Neural crest cell (in vitro differentiated cells): ENCODE data around the gene HOXC9. TPM values are rescaled to one million over a fixed set of nuclear protein-coding genes. Genes with fewer than 3 reads are reported as not detected.

ENCODE experiments used
- DNase-seq: peaks from one replicate; pipeline ENCODE4 v3.0.0; 2021; ENCODE audit warnings: low read depth, mixed read lengths, low spot score
- H3K27ac Mint-ChIP-seq: one replicate; pipeline ENCODE4 v1.8.0; 2021; ENCODE audit warnings: mild to moderate bottlenecking, mixed read lengths; ENCODE audit not compliant: unreplicated experiment
- H3K27me3 Mint-ChIP-seq: 2 replicates; pipeline ENCODE4 v1.8.0; 2021; ENCODE audit warnings: low read depth, mild to moderate bottlenecking, mixed read lengths
- H3K36me3 Mint-ChIP-seq: 2 replicates; pipeline ENCODE4 v1.8.0; 2021; ENCODE audit warnings: low read depth, mild to moderate bottlenecking, mixed read lengths
- H3K4me1 Mint-ChIP-seq: 2 replicates; pipeline ENCODE4 v1.8.0; 2021; ENCODE audit warnings: mixed read lengths
- H3K4me3 Mint-ChIP-seq: one replicate; pipeline ENCODE4 v1.8.0; 2021; ENCODE audit warnings: mild to moderate bottlenecking, mixed read lengths
- H3K9me3 Mint-ChIP-seq: 2 replicates; pipeline ENCODE4 v1.8.0; 2021; ENCODE audit warnings: mixed read lengths
- total RNA-seq: library from RNA; stranded (reverse); gene quantifications from 2 replicates; pipeline ENCODE4 v1.2.1, GENCODE V29; 2021
- TF ChIP-seq, protein P1 (sequence below): fragments of 200-600 bp; sonication (generic); conservative IDR thresholded peaks from 2 replicates; pipeline ENCODE4 v1.5.0; 2021; ENCODE audit warnings: antibody characterized with exemption, mild to moderate bottlenecking

HOXC9 gene
- total RNA-seq, 1 donor from 2014 or later, result 6.3 TPM

DNA sequence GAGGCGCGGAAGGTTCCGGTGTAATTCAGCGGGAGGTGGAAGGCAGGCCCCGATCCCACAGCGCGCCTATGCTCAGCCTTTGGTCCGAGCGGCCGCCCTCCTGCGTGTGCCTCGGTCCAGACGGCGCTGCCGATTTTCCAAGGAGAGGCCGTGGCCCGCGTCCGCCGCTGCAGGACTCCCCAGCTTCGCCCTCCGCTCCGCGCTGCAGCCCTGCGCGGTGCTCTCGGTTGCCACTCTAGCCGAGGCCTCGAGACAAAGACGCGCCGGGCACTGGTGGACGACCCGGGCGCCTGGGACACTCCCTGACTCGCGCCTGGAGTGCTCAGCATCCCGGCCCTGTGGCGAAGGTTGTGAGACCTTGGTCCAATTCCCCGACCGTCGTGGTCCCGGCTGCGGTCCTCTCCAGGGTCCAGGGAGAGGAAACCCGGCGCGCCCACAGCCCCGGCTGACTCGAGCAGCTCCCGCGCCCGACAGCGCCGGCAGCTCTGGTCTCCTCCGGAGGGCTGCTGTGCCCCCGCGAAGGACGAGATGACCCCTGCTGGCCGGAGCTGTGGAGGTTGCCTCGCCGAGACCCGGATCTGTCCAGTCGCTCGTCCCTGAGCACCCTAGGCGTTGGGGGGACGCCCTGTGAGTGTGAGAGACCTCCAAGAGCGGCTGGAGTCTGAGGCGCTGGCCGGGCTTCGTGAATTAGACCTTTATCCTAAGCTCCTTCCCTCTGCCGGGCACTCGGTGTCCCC lies 38.8 kb upstream of the HOXC9 start:
- H3K4me3 Mint-ChIP-seq, result no peak overlapping the region
- H3K27me3 Mint-ChIP-seq, result peaks cover 100% of the 10 kb centered on the region
- H3K27ac Mint-ChIP-seq, result no peak overlapping the region
- no peaks in the 10 kb centered on the region for H3K4me1 Mint-ChIP-seq
- H3K9me3 Mint-ChIP-seq, result no peaks in the 10 kb centered on the region
- no peak for DNase-seq
- no peaks in the 10 kb centered on the region for H3K36me3 Mint-ChIP-seq
- TF ChIP-seq, protein P1, sequence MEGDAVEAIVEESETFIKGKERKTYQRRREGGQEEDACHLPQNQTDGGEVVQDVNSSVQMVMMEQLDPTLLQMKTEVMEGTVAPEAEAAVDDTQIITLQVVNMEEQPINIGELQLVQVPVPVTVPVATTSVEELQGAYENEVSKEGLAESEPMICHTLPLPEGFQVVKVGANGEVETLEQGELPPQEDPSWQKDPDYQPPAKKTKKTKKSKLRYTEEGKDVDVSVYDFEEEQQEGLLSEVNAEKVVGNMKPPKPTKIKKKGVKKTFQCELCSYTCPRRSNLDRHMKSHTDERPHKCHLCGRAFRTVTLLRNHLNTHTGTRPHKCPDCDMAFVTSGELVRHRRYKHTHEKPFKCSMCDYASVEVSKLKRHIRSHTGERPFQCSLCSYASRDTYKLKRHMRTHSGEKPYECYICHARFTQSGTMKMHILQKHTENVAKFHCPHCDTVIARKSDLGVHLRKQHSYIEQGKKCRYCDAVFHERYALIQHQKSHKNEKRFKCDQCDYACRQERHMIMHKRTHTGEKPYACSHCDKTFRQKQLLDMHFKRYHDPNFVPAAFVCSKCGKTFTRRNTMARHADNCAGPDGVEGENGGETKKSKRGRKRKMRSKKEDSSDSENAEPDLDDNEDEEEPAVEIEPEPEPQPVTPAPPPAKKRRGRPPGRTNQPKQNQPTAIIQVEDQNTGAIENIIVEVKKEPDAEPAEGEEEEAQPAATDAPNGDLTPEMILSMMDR, result no peak

DNA sequence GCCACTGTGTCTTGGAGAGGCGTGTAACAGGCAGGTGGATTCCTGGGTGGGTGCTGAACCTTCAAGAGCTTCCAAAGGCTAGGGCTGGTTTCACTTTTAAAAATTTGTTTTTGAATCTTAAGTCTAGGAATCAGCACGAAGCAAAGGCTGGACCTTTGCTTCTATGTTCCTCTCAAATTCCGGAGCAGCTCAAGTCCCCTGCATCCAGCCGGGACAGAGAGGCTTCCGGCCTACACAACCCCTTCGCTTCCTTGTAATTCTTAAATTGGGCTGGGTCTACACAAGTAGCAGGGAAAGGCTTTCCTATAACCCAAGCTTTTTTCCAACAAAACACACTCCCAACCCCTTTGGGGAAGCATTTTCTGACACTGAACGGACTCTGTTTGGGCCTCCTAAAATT lies 37.0 kb upstream of the HOXC9 start:
- H3K27ac Mint-ChIP-seq, result no peak overlapping the region
- H3K9me3 Mint-ChIP-seq, result no peaks in the 10 kb centered on the region
- DNase-seq, result no peak
- H3K4me3 Mint-ChIP-seq, result no peak overlapping the region
- TF ChIP-seq, protein P1, result no peak
- H3K36me3 Mint-ChIP-seq, result no peaks in the 10 kb centered on the region
- no peaks in the 10 kb centered on the region for H3K4me1 Mint-ChIP-seq
- H3K27me3 Mint-ChIP-seq, result peaks cover 100% of the 10 kb centered on the region

DNA sequence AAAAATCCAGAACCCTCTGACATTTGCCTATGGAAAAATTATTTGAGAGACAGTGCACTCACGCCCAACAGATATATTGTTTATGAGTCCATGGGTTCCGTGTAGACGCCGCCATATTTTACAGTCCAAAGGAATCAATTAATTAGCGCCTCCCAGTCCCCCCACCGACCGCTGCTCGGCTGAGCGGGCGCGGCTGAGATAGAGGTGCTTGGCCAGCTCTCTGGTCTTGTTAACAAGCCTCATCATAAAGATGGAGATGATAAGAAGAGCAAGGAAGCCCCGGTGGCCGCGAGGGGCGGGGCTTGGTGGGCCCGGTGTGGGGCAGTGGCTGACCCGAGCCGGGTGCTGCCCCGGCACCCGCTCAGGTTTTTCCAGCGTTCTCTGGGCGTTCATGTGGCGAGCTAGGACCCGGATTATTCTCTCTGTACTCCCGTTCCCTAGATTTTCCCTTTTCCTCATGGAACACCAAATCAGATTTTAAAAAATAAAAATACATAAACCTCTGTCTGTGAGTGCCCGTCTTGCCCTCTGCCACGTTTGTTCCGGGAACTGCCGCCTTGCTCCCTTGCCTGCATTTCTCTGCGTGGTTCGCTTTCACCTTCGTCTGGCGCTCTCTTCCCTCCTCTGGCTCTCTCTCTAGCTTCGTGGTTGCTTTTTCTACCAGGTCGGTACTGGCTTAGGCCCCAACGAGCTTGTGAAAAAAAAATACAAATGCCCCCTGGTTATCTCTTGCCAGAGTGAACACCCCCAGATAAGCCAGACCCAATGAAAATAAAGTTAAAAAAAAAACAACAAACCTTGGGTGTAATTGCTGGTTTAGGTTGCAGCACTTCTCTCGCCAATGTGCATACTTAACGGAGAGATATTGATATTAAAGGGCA lies 36.3 kb upstream of the HOXC9 start:
- TF ChIP-seq, protein P1, result no peak
- no peak overlapping the region for H3K27ac Mint-ChIP-seq
- no peaks in the 10 kb centered on the region for H3K4me1 Mint-ChIP-seq
- peaks cover 100% of the 10 kb centered on the region for H3K27me3 Mint-ChIP-seq
- H3K36me3 Mint-ChIP-seq, result no peaks in the 10 kb centered on the region
- H3K4me3 Mint-ChIP-seq, result no peak overlapping the region
- H3K9me3 Mint-ChIP-seq, result no peaks in the 10 kb centered on the region
- DNase-seq, result no peak

- H3K27ac Mint-ChIP-seq, result no peak overlapping the region
Measured at GRCh38 chr12:53964315-53964713, 35.6 kb upstream of the HOXC9 start.

GRCh38 chr12:53965281-53966084 lies 34.5 kb upstream of the HOXC9 start:
- H3K36me3 Mint-ChIP-seq, result no peaks in the 10 kb centered on the region
- no peaks in the 10 kb centered on the region for H3K4me1 Mint-ChIP-seq
- no peak for DNase-seq
- no peak overlapping the region for H3K27ac Mint-ChIP-seq
- peaks cover 100% of the 10 kb centered on the region for H3K27me3 Mint-ChIP-seq
- H3K9me3 Mint-ChIP-seq, result no peaks in the 10 kb centered on the region
- H3K4me3 Mint-ChIP-seq, result no peak overlapping the region
- TF ChIP-seq, protein P1, result no peak

More at GRCh38 chr12:53964315-53964713, 35.6 kb upstream of the HOXC9 start:
- TF ChIP-seq, protein P1, result no peak
- DNase-seq, result no peak
- Mint-ChIP-seq H3K4me1 (no peaks in the 10 kb centered on the region), H3K36me3 (no peaks in the 10 kb centered on the region), H3K9me3 (no peaks in the 10 kb centered on the region), H3K4me3 (no peak overlapping the region), H3K27me3 (peaks cover 100% of the 10 kb centered on the region)
